ENCODE results near the gene SPAG5. TPM values are rescaled to one million over a fixed set of nuclear protein-coding genes. Genes with fewer than 3 reads are reported as not detected.

Gene SPAG5
- total RNA-seq, 1 experiment from 2014 or later = 219 TPM

DNA sequence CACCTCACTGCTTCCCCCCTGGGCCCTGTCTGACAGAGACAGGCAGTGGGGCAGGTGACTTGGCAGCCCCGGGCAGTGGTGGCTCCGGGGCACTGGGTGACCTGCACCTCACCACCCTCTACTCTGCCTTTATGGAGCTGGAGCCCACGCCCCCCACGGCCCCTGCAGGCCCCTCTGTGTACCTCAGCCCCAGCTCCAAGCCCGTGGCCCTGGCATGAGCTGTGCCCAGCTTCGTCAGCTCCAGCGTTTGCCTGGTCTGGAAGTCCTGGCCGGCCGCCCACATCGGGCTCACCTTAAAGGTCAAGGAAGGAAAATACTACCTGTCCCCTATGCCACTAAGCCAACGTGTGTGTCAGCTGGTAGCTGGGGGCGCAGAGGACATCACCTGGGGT lies 61.6 kb downstream of the SPAG5 start:
- no peaks in the 10 kb centered on the region for H3K4me1 ChIP-seq (ENCODE audit: insufficient read depth, low read length, poor library complexity, severe bottlenecking)
- TF ChIP-seq, protein P1, sequence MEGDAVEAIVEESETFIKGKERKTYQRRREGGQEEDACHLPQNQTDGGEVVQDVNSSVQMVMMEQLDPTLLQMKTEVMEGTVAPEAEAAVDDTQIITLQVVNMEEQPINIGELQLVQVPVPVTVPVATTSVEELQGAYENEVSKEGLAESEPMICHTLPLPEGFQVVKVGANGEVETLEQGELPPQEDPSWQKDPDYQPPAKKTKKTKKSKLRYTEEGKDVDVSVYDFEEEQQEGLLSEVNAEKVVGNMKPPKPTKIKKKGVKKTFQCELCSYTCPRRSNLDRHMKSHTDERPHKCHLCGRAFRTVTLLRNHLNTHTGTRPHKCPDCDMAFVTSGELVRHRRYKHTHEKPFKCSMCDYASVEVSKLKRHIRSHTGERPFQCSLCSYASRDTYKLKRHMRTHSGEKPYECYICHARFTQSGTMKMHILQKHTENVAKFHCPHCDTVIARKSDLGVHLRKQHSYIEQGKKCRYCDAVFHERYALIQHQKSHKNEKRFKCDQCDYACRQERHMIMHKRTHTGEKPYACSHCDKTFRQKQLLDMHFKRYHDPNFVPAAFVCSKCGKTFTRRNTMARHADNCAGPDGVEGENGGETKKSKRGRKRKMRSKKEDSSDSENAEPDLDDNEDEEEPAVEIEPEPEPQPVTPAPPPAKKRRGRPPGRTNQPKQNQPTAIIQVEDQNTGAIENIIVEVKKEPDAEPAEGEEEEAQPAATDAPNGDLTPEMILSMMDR (conservative IDR thresholded peaks at IDR 0.05; ENCODE audit: low read depth, low read length) = no peak
- no peak for TF ChIP-seq EZH2 (IDR thresholded peaks at IDR 0.05; ENCODE audit: borderline replicate concordance, low read depth, low read length, poor library complexity, severe bottlenecking)
- POLR2A ChIA-PET (ENCODE audit: low non-redundant PET) = no interaction called here
- no peaks in the 10 kb centered on the region for H3K9me3 ChIP-seq (ENCODE audit: low read depth, low read length, poor library complexity, severe bottlenecking)
- H3K27me3 ChIP-seq (replicated peaks; ENCODE audit: insufficient read depth, low read depth, low read length, poor library complexity) = no peaks in the 10 kb centered on the region
- intact Hi-C loops (cut with micrococcal nuclease; ENCODE audit: unreplicated experiment) = no loop called here
- BruUV-seq (replicated peaks) = no TSS peak
- CTCF ChIA-PET = interaction anchor here (0.7 kb wide), 1 partner anchor 42 kb away, joined by 3 read pairs; no protein-coding TSS in a partner anchor
- H3K4me3 ChIP-seq (ENCODE audit: low read depth, low read length, poor library complexity, severe bottlenecking) = no peak overlapping the region
- no peak for DNase-seq (ENCODE audit: low spot score)
- H3K27ac ChIP-seq (ENCODE audit: low read depth, low read length, poor library complexity, severe bottlenecking) = no peak overlapping the region
- no peaks in the 10 kb centered on the region for H3K36me3 ChIP-seq (ENCODE audit: insufficient read depth, low read length, poor library complexity, severe bottlenecking)

DNA sequence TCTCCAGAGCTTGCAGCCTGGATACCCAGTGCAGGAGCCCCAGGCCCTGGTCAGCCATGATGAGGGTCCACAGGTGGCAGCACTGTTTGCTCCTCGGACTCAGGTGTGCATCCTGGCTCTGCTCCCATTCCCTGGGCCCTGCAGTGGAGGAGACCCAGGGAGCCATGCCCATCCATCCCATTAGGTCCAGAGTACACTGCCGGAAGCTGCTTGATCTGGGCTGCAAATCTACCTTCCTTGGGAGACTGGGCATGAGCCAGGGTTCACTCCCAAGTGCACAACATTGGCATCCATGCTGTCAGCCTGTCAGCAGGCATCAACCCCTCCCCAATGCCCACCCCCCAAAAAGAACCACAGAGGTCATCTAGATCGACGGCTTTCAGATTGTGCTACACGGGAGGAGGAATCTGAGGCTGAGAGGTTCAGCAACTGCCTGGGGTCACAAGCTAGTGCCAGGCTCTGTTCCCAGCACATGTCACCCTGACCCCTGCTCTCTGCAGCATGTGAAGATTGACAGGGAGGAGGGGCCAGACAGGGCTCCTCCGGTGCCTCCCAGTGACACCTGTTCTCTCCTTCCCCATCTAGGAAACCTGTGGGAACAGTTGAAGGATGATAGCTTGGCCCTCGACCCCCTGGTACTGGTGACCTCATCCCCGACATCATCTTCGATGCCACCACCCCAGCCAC lies 62.1 kb downstream of the SPAG5 start:
- no peaks in the 10 kb centered on the region for H3K4me1 ChIP-seq (ENCODE audit: insufficient read depth, low read length, poor library complexity, severe bottlenecking)
- no peaks in the 10 kb centered on the region for H3K36me3 ChIP-seq (ENCODE audit: insufficient read depth, low read length, poor library complexity, severe bottlenecking)
- no peak for DNase-seq (ENCODE audit: low spot score)
- no peak overlapping the region for H3K4me3 ChIP-seq (ENCODE audit: low read depth, low read length, poor library complexity, severe bottlenecking)
- no TSS peak for BruUV-seq (replicated peaks)
- ChIA-PET POLR2A (ENCODE audit: low non-redundant PET) (no interaction called here), CTCF (no interaction called here)
- H3K9me3 ChIP-seq (ENCODE audit: low read depth, low read length, poor library complexity, severe bottlenecking) = no peaks in the 10 kb centered on the region
- H3K27ac ChIP-seq (ENCODE audit: low read depth, low read length, poor library complexity, severe bottlenecking) = no peak overlapping the region
- no peaks in the 10 kb centered on the region for H3K27me3 ChIP-seq (replicated peaks; ENCODE audit: insufficient read depth, low read depth, low read length, poor library complexity)
- TF ChIP-seq, protein P1 (conservative IDR thresholded peaks at IDR 0.05; ENCODE audit: low read depth, low read length) = no peak
- TF ChIP-seq EZH2 (IDR thresholded peaks at IDR 0.05; ENCODE audit: borderline replicate concordance, low read depth, low read length, poor library complexity, severe bottlenecking) = no peak
- intact Hi-C loops (cut with micrococcal nuclease; ENCODE audit: unreplicated experiment) = no loop called here

DNA sequence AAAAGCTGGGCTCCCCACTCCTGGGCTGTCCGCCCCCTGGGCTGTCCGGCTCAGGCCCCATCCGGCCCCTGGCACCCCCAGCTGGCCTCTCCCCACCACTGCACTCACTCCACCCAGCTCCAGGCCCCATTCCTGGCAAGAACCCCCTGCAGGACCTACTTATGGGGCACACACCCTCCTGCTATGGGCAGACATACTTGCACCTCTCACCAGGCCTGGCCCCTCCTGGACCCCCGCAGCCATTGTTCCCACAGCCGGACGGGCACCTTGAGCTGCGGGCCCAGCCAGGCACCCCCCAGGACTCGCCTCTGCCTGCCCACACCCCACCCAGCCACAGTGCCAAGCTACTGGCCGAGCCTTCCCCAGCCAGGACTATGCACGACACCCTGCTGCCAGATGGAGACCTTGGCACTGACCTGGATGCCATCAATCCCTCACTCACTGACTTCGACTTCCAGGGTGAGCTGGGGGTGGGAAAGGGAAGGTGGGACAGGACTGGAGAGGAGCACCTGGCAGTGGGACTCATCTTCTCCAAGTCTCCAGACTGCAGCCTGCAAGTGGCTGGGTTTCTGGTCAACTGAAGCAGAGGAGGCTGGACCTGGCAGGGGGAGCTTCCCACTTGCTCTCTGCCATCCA lies 64.0 kb downstream of the SPAG5 start:
- H3K36me3 ChIP-seq (ENCODE audit: insufficient read depth, low read length, poor library complexity, severe bottlenecking) = no peaks in the 10 kb centered on the region
- no peaks in the 10 kb centered on the region for H3K4me1 ChIP-seq (ENCODE audit: insufficient read depth, low read length, poor library complexity, severe bottlenecking)
- BruUV-seq (replicated peaks) = no TSS peak
- H3K27ac ChIP-seq (ENCODE audit: low read depth, low read length, poor library complexity, severe bottlenecking) = no peak overlapping the region
- H3K27me3 ChIP-seq (replicated peaks; ENCODE audit: insufficient read depth, low read depth, low read length, poor library complexity) = peaks cover 5% of the 10 kb centered on the region
- CTCF ChIA-PET = interaction anchor here (0.9 kb wide), 1 partner anchor 12 kb away, joined by 3 read pairs; no protein-coding TSS in a partner anchor
- H3K4me3 ChIP-seq (ENCODE audit: low read depth, low read length, poor library complexity, severe bottlenecking) = no peak overlapping the region
- intact Hi-C loops (cut with micrococcal nuclease; ENCODE audit: unreplicated experiment) = no loop called here
- POLR2A ChIA-PET (ENCODE audit: low non-redundant PET) = no interaction called here
- H3K9me3 ChIP-seq (ENCODE audit: low read depth, low read length, poor library complexity, severe bottlenecking) = no peaks in the 10 kb centered on the region
- DNase-seq (ENCODE audit: low spot score) = no peak
- TF ChIP-seq EZH2 (IDR thresholded peaks at IDR 0.05; ENCODE audit: borderline replicate concordance, low read depth, low read length, poor library complexity, severe bottlenecking) = no peak
- TF ChIP-seq, protein P1 (conservative IDR thresholded peaks at IDR 0.05; ENCODE audit: low read depth, low read length) = no peak

Measured in A673 (cell line).